Suprapubic skin (tissue), 4 donors: ENCODE measurements around the gene NR3C2. TPM values are rescaled to one million over a fixed set of nuclear protein-coding genes. Genes with fewer than 3 reads are reported as not detected.
A peak's percentile ranks its signal among the peaks of the same experiment; 100 is the strongest.

Source experiments
- DNase-seq, 2 donors: peaks; one replicate each; pipeline ENCODE4 v3.0.0-alpha.2; 2019; ENCODE audit warnings: low spot score in 2 of 2
- H3K27ac ChIP-seq: fragments of 200-600 bp; sonication (generic); one replicate; pipeline ENCODE4 v1.5.1; 2019
- H3K27me3 ChIP-seq: fragments of 200-600 bp; sonication (generic); one replicate; pipeline ENCODE4 v1.5.1; 2019
- H3K36me3 ChIP-seq: fragments of 200-600 bp; sonication (generic); one replicate; pipeline ENCODE4 v1.5.1; 2019
- H3K4me1 ChIP-seq: fragments of 200-600 bp; sonication (generic); one replicate; pipeline ENCODE4 v1.5.1; 2019
- H3K4me3 ChIP-seq: fragments of 200-600 bp; sonication (generic); one replicate; pipeline ENCODE4 v1.5.1; 2019; ENCODE audit warnings: mild to moderate bottlenecking
- H3K9me3 ChIP-seq: fragments of 200-600 bp; sonication (generic); one replicate; pipeline ENCODE4 v1.5.1; 2019
- CTCF ChIP-seq, 2 donors: fragments of 200-600 bp in 1 of 2; fragments of 450-650 bp in 1 of 2; sonication (generic) in 1 of 2; IDR thresholded peaks; one replicate each; pipeline ENCODE4 v1.5.1; 2016 to 2019; ENCODE audit warnings: antibody characterized with exemption in 2 of 2, mild to moderate bottlenecking in 1 of 2, moderate library complexity in 1 of 2
- EP300 ChIP-seq: sonication (generic); formaldehyde crosslinking; IDR thresholded peaks from one replicate; pipeline ENCODE4 v1.6.1; 2017; ENCODE audit warnings: antibody characterized with exemption
- POLR2A ChIP-seq, 2 donors: fragments of 450-650 bp; IDR thresholded peaks; one replicate each; pipeline ENCODE4 v1.6.1; 2017; ENCODE audit warnings: antibody characterized with exemption in 2 of 2, mild to moderate bottlenecking in 2 of 2, moderate library complexity in 2 of 2
- POLR2AphosphoS5 ChIP-seq, 3 donors: sonication (generic); formaldehyde crosslinking; IDR thresholded peaks; one replicate each; pipeline ENCODE4 v1.6.1; 2017; ENCODE audit warnings: antibody characterized with exemption in 3 of 3
- WGBS: methylation state at CpG from one replicate; pipeline ENCODE4 v1.1.5; 2018; 5-methylcytosine and 5-hydroxymethylcytosine counted together
- total RNA-seq, 4 donors: library from RNA; depleted of rRNA; stranded (reverse); fragments of >200 nt; gene quantifications; one replicate each; pipeline ENCODE4 v1.1.0, GENCODE V29; 2016

NR3C2 gene
- total RNA-seq = 10 to 100 TPM in 3 of 4 donors, 1 to 10 TPM in 1; 7.3 to 12.1 (median 11.0) TPM

GRCh38 chr4:148441986-148442831, at the start of gene NR3C2:
TSS of gene NR3C2 (minus strand) at chr4:148442414.
- H3K36me3 ChIP-seq = no peaks in the 10 kb centered on the region
- H3K27ac ChIP-seq = peak within 1 kb of the TSS; percentile 96
- H3K4me1 ChIP-seq = peaks cover 44% of the 10 kb centered on the region
- H3K4me3 ChIP-seq = peak within 1 kb of the TSS; percentile 92
- no peaks in the 10 kb centered on the region for H3K9me3 ChIP-seq
- no peaks in the 10 kb centered on the region for H3K27me3 ChIP-seq
- no peak for TF ChIP-seq EP300
- no peak for TF ChIP-seq CTCF (IDR thresholded peaks at IDR 0.05)
- peak; percentile 95 to 98 (median 97) for TF ChIP-seq POLR2AphosphoS5 (IDR thresholded peaks at IDR 0.05)
- peak; percentile 98 to 99 for TF ChIP-seq POLR2A (IDR thresholded peaks at IDR 0.05)
- DNase-seq = peak; percentile 100
- under 1% methylated on average over 32 of the region's 65 CpGs for WGBS

GRCh38 chr4:148487181-148487580, 45.0 kb upstream of the NR3C2 start:
- DNase-seq = no peak
- no peaks in the 10 kb centered on the region for H3K9me3 ChIP-seq
- H3K4me1 ChIP-seq = no peaks in the 10 kb centered on the region
- no peak for TF ChIP-seq POLR2AphosphoS5 (IDR thresholded peaks at IDR 0.05)
- 41% methylated on average over 2 of the region's 2 CpGs for WGBS
- no peaks in the 10 kb centered on the region for H3K36me3 ChIP-seq
- H3K4me3 ChIP-seq = no peak overlapping the region
- H3K27ac ChIP-seq = no peak overlapping the region
- no peaks in the 10 kb centered on the region for H3K27me3 ChIP-seq

- no peak overlapping the region for H3K4me3 ChIP-seq
- no peaks in the 10 kb centered on the region for H3K27me3 ChIP-seq
- 53% methylated on average over 3 of the region's 3 CpGs for WGBS
- H3K9me3 ChIP-seq = no peaks in the 10 kb centered on the region
- H3K27ac ChIP-seq = no peak overlapping the region
- no peaks in the 10 kb centered on the region for H3K4me1 ChIP-seq
- TF ChIP-seq EP300 (no peak), POLR2AphosphoS5 (IDR thresholded peaks at IDR 0.05) (no peak), CTCF (IDR thresholded peaks at IDR 0.05) (no peak), POLR2A (IDR thresholded peaks at IDR 0.05) (no peak)
- H3K36me3 ChIP-seq = no peaks in the 10 kb centered on the region
- no peak for DNase-seq
These were observed 39.4 kb upstream of the NR3C2 start for GRCh38 chr4:148481636-148482035.

- no peak overlapping the region for H3K4me3 ChIP-seq
- no peaks in the 10 kb centered on the region for H3K9me3 ChIP-seq
- H3K36me3 ChIP-seq = no peaks in the 10 kb centered on the region
- no peak overlapping the region for H3K27ac ChIP-seq
- DNase-seq = no peak
- H3K4me1 ChIP-seq = no peaks in the 10 kb centered on the region
- TF ChIP-seq CTCF (IDR thresholded peaks at IDR 0.05) (no peak), EP300 (no peak), POLR2A (IDR thresholded peaks at IDR 0.05) (no peak), POLR2AphosphoS5 (IDR thresholded peaks at IDR 0.05) (no peak)
- WGBS = 40% methylated on average over 3 of the region's 3 CpGs
- H3K27me3 ChIP-seq = no peaks in the 10 kb centered on the region
These were observed 35.1 kb upstream of the NR3C2 start for GRCh38 chr4:148477276-148477675.

- 53% methylated on average over 2 of the region's 2 CpGs for whole genome bisulfite sequencing
- DNase-seq = no peak
- no peaks in the 10 kb centered on the region for H3K4me1 ChIP-seq
- no peak overlapping the region for H3K27ac ChIP-seq
- no peaks in the 10 kb centered on the region for H3K36me3 ChIP-seq
- TF ChIP-seq EP300 = no peak
- no peak for TF ChIP-seq POLR2A (IDR thresholded peaks at IDR 0.05)
- no peak for TF ChIP-seq POLR2AphosphoS5 (IDR thresholded peaks at IDR 0.05)
- no peak for TF ChIP-seq CTCF (IDR thresholded peaks at IDR 0.05)
- H3K9me3 ChIP-seq = no peaks in the 10 kb centered on the region
- no peak overlapping the region for H3K4me3 ChIP-seq
- no peaks in the 10 kb centered on the region for H3K27me3 ChIP-seq
These were observed 27.7 kb upstream of the NR3C2 start for GRCh38 chr4:148469938-148470337.
